Measurements from ENCODE around the gene TUBA1C.

The TUBA1C gene

DNA sequence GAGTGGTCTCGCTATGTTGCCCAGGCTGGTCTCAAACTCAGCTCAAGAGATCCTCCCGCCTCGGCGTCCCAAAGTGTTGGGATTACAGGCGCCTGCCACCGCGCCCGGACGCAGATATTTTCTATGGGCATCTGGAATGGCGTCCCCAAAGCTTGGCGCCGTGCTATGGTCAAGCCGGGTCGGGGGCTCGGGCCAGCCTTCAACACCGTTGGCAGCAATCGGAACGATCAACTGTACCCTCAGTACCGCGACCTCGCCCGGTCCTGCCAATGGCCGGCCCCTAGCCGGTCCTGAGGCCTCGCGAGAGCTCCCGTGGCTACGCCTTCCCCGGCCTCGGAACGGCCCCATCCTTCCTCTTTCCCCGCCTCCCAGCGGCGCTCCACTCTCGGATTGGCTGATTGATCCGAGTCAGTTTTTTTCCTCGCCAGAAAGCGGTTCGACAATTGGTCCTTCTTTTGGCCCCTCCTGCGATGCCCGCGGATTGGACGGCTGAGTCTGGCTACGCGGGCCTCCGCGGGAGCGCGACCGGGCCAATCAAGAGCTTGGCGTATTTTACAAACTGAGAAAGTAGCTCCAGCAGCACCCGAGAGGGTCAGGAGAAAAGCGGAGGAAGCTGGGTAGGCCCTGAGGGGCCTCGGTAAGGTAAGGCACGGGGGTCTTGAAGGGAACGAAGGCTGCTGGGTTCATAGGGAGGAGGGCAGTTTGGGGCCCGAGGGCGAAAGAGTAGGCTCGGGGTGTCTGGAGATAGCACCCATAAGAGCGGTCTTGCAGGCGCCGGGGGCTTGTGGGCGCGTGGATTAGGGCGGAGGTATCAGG is 58.0 kb downstream of the TUBA1C start, which contains the start of gene TROAP:
TSS of gene TROAP (plus strand) at position 548 of the 816 bp plus-strand sequence. CDS start 354 bp downstream, outside the sequence.
- peak within 1 kb of the TSS; percentile 95 for H3K4me3 ChIP-seq (ENCODE audit: low read depth, low read length)
- TF ChIP-seq CTCF (IDR thresholded peaks at IDR 0.05; ENCODE audit: borderline replicate concordance, insufficient read depth, low read depth, low read length) = no peak

GRCh38 chr12:49323524-49324097 is 58.7 kb downstream of the TUBA1C start:
- TF ChIP-seq CTCF (IDR thresholded peaks at IDR 0.05; ENCODE audit: borderline replicate concordance, insufficient read depth, low read depth, low read length) = no peak
- peak overlapping the region; percentile 95 for H3K4me3 ChIP-seq (ENCODE audit: low read depth, low read length)
